ENCODE data around the gene TAMALIN.

The TAMALIN gene

DNA sequence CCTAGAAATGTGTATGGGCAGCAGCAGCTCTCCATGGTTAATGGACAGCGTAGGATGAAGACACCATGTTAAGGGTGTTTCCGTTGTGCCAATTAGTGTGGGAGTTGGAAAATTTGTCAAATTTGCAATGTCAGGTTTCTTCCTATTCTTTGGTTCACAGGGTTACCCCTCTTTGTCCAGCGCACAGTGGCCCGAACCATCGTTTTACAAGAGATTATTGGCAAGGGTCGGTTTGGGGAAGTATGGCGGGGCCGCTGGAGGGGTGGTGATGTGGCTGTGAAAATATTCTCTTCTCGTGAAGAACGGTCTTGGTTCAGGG is 26.0 kb upstream of the TAMALIN start:
- DNase-seq: no peak

DNA sequence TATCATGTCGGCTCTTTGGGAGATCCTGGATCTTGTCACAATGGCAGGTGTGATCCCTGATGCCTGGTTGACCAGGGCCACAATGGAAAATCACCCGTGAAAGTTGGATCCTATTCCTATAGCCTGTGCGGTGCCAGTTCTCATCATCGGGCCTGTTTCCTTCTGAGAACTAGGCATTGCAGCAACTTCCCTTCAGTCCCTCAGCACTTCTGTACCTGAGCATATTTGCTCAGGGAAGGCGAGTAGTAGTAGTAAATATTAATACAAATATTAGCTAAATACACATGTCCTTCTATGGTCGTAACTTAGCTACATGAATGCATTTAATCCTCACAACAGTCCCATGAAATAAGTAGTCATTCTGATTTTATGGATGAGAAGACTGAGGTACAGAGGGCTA is 22.1 kb upstream of the TAMALIN start:
- no peak for DNase-seq

DNA sequence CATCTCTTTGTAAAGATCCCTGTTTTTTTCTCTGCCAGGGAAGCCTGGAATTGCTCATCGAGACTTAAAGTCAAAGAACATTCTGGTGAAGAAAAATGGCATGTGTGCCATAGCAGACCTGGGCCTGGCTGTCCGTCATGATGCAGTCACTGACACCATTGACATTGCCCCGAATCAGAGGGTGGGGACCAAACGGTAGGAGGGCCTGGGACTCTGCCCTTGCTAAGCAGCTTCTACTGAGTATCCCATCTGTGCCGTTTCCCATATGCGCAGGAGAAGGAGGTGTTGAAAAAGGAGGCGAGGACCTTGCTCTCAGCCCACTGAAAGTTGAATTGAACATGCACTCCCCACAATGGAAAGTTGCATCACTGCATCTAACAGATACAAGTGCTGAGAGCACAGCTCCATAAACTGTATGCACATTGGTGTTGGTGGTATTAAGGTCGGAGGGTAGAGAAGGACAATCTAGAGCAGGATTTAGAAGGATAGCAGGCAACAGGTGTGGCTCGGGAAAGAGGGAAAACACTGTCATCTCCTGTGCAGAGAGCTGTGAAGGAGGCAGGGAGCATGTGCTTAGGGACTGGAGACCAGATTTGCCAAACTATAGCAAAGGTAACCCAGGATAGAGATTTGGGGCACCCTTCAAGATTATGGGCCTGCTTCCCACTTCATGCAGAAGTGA is 21.5 kb upstream of the TAMALIN start:
- no peak for DNase-seq

DNA sequence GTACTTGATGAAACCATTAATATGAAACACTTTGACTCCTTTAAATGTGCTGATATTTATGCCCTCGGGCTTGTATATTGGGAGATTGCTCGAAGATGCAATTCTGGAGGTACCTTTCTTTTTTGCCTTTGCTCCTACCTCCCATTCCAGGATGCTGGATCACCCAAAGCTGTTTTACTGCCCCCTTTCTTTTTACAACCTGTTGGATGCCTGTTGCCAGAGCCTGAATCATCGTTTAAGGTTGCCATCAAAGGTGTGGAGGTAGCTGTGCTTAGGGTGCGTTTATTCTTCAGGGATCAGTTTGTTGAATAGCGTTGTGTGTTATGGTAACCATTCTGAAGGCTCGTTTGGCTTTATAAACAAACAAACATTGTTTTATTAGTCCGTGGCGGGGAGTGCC is 19.9 kb upstream of the TAMALIN start:
- no peak for DNase-seq

DNA sequence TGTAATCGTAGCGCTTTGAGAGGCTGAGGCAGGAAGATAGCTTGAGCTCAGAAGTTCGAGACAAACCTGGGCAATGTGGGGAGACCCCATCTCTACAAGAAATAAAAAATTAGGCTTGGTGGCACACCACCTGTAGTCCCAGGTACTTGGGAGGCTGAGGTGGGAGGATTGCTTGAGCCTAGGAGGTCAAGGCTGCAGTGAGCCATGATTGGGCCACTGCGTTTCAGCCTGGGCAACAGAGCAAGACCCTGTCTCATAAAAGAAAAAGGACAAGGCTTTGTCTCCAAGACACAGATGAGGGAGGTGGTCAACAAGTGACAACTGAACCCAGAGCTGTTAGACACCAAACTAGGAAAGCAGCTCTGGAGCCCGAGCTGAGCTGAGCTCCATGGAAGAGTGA is 14.5 kb upstream of the TAMALIN start:
- no peak for DNase-seq

DNA sequence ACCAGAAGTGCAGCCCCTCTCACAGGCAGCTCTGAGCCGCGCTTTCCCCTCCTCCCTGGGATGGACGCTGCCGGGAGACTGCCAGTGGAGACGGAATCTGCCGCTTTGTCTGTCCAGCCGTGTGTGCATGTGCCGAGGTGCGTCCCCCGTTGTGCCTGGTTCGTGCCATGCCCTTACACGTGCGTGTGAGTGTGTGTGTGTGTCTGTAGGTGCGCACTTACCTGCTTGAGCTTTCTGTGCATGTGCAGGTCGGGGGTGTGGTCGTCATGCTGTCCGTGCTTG is 12.3 kb upstream of the TAMALIN start:
- no peak for DNase-seq

DNA sequence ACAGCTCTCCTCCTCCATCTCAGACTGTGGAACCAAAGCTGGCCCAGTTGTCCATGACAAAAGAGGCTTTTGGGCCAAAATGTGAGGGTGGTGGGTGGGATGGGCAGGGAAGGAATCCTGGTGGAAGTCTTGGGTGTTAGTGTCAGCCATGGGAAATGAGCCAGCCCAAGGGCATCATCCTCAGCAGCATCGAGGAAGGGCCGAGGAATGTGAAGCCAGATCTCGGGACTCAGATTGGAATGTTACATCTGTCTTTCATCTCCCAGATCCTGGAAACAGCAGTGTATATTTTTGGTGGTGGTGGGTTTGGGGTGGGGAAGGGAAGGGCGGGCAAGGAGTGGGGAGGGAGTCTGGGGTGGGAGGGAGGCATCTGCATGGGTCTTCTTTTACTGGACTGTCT is 11.8 kb upstream of the TAMALIN start:
- DNase-seq: no peak

DNA sequence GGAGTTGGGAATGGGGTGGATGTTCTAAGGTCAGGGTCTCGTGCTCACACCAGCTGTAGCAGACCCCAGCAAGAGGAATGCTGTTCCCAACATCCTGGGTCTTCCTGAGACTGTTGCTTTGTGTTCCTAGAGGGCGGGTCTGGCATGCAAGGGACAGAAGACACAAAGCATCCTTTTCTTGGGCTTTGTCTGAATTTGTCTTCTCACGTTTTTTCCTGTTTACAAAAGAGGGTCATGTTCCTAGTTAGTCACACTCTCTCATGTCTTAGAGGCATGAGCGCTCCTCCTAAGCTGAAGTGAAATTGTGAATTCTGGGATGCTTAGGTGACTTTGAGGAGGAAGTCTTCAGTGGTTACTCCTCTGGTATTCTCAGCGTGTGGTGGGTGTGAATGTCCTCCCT is 9.6 kb upstream of the TAMALIN start:
- DNase-seq: no peak

DNA sequence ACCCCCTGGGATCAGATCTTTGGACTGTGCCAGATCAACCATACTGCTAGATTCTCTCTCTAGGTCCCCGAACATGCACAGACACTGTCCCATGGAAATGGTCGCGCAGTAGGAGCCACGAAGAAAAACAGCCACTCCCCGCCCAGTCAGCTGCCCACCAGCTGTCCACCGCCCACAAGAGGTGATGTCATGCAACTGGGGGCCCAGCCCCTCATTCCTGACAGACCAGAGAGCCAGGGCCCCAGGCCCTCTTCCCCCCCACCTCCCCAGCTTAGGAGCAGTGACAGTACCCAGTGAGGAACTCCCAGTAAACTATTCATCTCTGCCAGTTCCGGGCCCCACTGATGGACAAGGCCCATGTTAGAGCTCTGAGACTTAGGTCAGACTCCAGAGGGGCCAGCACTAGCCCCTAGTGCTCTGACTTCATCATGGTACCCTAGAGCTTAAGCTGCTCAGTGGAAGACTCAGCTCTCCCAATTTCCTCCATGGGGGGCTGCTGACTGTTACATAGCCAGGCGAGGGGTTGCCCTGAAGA is 3.7 kb upstream of the TAMALIN start:
- DNase-seq: no peak

DNA sequence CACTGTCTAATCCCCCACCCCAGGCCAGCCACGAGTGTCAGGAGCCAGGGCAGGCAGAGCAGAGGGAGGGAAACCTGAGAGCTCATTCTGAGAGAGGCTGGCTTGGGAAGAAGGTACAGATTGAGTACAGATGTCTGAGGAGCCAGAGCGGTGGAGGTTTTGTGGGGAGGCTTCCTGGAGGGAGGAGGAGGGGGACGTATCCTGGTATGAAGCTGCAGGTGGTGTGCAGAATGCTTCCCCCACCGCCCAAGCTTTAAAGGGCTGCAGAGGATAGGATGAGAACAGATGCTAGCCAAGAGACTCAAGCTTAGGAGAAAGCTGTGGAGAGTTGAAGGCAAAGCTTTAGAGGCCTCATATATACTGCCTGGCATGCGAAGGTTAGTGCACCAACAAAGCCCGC is 3.2 kb upstream of the TAMALIN start:
- no peak for DNase-seq

DNA sequence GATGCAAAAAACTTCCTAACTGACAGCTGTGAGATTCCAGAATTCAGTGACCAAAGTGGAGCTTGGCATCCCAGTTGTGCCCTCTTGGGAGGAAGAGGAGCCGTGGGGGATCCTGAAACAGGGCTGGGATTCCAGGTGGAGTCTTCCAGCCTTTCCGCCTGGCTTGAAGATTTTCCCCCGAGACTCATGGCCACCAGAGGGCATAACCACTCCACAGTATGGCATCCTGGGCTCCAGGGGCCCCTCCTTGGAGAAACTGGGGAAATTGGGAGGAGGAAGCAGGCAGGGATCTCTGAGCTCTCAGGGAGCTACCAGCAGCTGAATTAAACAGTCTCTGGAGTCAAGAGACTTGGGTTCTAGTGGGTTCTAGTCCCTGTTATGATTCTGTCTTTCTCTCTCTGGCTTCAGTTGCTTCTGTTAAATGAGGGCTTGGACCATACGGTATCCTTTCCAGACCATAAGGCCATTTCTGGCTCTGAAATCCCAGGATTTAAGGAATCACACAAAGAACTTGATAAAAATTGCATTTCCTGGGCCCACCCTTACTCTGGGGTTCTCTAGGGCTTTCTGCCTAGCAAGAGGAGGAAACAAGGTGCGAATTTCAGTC is 2.6 kb upstream of the TAMALIN start:
- DNase-seq: peak in 37 of 51 donors; percentile 9 to 79 (median 45)

DNA sequence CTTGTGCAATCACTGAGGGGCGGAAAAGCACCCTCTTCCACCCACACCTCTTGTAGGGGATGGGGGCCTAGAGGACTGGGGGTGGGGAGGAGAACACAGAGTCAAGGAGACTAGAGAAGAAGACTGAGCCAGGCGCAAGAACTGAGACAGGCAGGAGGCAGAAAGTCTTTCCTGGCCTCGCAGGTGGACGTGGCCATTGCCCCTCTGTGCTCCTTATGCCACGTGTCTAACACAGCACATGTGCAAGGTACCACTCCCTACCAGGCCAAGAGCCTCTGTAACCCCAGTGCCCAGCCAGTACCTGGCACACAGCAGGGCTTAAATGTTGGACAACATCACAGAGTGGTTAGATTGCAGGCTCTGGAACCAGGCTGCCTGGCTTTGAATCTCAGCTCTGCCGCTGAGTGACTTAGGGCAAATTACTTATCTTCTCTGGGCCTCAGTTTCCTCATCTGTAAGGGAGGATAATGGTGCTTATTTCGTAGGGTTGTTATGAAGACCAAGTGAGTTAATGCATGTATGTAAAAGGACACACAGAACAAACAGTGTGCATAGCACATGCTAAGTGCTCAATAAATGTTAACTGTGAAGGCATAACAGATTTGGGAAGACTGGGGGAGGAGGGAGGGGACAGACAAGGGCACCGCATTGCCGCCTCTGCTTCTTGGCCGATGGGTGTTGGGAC is 1.4 kb upstream of the TAMALIN start:
- DNase-seq: no peak

DNA sequence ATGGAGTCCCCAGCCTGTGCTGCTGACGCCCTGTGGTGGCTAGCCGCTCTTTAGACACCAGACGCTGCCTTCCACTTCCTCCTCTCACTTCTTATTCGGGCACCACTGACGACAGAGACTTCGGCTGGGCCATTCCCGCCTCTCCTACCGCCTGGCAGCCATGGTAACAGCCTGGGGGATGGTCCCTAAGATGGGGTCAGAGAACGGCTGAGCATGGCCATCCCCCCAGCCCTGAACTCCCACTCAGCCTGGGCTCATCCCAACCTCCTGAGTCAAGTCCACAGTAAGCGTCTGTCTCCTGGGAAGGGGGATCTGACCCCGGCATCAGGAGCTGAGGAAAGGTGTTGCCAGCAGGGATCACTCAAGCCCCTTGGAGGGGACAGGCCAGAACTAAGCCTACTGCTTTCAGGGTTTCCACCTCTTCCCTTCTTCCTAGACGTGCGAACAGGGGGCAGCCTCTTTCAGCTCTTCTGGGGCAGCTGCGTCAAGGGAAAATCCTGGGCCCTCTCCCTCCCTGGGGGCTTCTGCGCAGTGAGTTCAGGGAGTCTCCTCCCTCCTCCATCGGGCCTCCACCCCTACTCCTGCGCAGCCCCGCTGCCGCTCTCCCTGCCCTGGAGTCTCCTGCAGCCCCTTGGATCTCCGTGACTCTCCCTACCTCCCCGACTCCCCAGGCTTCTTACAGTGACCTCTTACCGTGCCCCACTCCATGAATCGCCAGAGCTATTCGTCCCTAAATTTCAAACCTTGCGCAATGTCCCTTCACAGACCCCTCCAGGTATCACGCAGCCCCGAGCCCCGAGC is 643 bp upstream of the TAMALIN start:
- DNase-seq: peak in 22 of 51 donors; percentile 9 to 76 (median 34)

DNA sequence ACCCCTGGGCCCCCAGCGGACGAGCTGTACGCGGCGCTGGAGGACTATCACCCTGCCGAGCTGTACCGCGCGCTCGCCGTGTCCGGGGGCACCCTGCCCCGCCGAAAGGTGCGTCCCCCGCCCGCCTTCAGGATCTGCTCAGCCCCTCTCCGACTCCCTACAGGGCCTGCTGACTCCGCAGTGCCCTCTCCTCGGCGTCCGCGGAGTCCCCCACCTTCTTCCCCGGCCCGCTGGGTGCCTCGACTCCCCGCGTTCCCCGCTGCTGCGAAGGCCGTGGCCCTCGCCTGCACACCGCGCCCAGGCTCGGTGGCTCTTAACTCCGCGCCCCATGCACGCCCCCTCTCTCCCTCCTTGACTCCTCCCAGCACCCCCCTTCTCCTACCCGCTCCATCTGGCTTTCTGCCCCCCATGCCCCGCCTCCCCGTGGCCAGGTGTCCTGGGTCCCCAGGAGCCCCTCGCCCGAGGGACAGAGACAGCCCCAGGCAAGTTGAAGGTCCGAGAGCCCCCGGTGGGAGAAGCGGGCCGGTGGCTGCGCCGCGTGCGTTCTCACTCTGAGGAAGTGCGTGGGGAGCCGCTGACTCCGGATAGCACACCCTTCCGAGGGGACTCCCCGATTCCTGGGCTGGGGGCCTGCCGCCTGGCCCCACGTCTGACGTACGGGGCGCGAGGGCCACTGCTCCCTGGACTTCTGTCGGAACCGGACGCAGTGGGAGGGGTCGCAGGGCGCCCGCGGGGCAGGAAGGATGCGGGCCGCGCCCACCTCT is 594 bp downstream of the TAMALIN start:
- DNase-seq: no peak

DNA sequence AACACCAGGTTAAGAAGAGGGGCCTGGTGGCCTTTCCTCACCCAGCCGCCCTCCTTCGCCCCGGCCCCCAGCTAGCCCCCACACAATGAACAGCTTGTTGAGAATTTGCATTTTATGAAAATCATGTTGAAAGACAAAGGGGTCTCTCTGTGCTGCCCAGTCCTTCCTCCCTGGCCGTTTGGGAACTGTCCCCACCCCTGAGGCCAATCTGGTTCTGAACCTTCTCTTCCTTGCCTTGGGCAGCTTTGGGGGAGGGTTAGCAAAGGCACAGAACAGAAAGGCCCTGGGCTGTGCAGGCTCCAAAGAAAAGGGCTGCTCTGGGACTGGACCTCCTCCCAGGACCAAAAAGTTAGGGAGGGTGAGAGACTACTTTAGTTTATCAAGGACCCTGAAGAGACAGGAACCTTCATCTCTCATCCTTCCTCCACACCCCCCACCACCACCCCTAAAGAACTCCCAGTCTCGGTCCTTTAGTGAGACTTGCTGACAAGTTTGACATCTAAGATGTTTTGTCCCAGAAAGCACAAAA is 1.3 kb downstream of the TAMALIN start:
- DNase-seq: no peak

DNA sequence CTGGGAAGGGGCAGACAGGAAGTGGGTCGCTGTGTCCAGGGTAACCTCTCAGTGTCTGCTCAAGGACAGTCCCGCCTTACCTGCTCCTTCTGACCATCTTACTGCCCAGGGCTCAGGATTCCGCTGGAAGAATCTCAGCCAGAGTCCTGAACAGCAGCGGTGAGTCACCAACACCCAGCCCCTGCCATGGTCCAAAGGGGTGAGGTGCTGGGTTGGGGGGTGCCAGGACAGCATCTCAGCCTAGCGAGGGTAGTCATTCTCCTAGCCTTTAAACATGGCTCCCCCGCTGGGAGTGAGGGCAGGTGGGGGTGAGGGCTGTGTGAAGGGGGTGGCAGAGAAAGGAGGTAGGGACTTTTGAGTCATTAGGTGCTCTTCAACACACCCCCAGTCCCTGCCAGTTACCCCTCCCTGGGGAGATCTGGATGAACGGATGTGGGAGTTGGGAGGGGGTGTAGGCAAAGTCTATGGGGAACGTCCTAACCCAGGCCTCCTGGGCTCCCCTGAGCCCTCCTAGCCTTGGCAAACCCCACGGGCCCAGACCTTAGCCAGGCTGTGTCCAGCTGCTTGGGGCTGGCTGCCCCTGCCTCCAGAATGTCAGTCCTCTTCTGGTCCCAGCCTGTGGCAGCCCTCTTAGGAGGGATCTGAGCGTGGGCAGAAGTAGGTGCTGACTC is 2.5 kb downstream of the TAMALIN start:
- DNase-seq: no peak

DNA sequence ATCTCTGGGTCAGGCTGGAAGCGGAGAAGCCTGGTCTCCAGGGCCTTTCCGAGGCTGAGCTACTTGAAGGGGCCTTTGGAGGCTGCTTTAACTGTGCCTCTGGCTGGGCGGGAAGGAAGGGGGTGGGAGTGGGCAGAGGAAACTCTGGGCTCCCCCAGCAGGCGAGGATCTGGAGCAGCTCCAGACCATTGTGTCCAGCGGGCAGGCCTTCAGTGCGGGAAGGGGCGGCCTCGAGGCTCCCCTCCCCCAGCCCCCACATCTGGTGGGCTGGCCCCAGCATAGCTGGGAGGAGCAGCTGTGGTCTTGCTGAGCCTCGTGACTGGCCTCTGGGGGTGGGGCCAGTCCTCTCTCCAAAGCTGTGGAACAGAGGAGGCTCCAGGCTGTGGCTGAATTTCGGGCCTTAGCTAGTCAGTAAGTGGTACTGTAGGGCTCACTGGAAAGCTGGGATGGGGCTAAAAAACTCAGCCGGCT is 3.4 kb downstream of the TAMALIN start:
- DNase-seq: peak in 41 of 51 donors; percentile 26 to 85 (median 60)

DNA sequence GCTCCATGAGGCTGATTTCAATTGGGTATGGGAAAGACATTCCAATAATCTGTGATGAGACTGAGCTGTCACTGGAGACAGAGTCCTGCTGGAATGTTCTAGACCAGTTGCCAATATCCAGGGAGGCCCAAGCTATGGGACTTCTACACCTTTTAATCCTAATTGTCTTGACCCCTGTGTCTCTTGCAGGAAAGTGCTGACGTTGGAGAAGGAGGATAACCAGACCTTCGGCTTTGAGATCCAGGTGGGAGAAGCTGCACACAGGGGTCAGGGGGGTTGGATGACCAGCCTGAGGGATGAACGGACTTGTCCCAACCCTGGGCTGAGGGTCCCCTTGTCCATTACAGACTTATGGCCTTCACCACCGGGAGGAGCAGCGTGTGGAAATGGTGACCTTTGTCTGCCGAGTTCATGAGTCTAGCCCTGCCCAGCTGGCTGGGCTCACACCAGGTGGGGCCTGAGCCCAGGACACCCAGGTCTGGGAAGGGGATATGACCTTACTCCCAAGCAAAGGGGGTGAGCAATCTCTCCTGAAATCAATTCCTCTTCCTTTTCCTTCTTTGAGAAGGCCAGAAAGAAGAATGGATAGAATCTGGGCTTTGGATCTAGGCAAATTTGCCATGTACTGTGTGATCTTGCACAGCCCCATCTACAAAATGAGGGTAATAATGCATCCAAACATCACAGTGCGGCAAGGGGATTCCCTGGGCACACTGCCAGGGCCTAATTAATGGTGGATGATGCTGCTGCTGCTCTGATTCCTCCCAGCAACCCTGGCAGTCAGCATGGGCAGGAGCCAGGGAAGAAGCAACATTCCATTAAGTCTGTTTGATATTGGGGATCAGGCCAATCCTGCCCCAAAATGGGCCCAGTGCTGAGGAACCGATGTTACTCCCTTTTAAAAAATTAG is 4.2 kb downstream of the TAMALIN start:
- peak in 1 of 51 donors; percentile 21 for DNase-seq

DNA sequence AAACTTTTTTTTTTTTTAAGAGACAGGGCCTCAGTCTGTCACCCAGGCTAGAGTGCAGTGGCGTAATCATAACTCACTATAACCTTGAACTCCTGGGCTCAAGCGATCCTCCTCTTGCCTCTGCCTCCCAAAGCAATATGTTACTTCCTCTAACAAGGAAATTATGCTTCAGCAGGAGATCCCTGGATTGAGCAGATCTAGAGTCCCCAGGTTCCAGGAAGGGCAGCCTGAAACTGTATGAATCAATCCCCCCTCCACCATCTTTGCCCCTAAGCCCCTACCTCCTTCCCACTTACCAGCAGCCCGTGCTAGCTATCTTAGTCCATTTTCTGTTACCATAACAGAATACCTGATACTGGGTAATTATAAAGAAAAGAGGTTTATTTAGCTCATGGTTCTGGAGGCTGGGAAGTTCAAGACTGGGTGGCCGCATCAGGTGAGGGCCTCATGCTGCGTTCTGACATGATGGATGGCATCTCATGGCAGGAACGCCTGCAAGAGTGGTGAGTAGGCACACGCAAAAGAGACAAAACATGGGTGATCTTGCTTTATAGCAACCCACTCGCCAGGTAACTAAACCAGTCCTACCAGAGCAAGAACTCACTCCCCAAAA is 5.0 kb downstream of the TAMALIN start:
- DNase-seq: no peak

Measured in hypothalamus (tissue), 51 donors.